ENCODE measurements around the gene APC. TPM values are rescaled to one million over a fixed set of nuclear protein-coding genes. Genes with fewer than 3 reads are reported as not detected.

Gene APC
- total and polyA plus RNA-seq, 2 of the 8 experiments (the other 6 are each of a cell fraction or from before 2014, with no cell fraction given), result 6.8 to 41.9 TPM

- TF ChIP-seq CHD7 (IDR thresholded peaks at IDR 0.05; ENCODE audit: insufficient replicate concordance, low read length) (no peak), SIN3A (conservative IDR thresholded peaks at IDR 0.05 in 1 of 2, IDR thresholded peaks at IDR 0.05 in 1 of 2; ENCODE audit: low read depth in 1 of 2, low read length in 2 of 2) (no peak), CTCF (IDR thresholded peaks at IDR 0.05; ENCODE audit: control extremely low read depth in 1 of 3, insufficient read depth in 1 of 3, low read depth in 1 of 3, low read length in 3 of 3) (no peak), YY1 (IDR thresholded peaks at IDR 0.05; ENCODE audit: low read depth, low read length) (no peak), SP1 (IDR thresholded peaks at IDR 0.05; ENCODE audit: low read depth, low read length) (no peak), SIX5 (IDR thresholded peaks at IDR 0.05; ENCODE audit: low read depth, low read length) (no peak), RAD21 (IDR thresholded peaks at IDR 0.05 in 1 of 2, conservative IDR thresholded peaks at IDR 0.05 in 1 of 2; ENCODE audit: low read depth in 2 of 2, low read length in 2 of 2) (no peak), GABPA (IDR thresholded peaks at IDR 0.05; ENCODE audit: borderline replicate concordance, insufficient read depth, low read length) (no peak)
Observed at GRCh38 chr5:112717506-112718082, 20.1 kb upstream of the APC start (continued).
